NCI-H146 treated with DMSO at 0.1 percent for 48 hours (cell line): ENCODE measurements around the gene GPR39.
"Not testable (repeated sequence)": the region's sequence is repeated elsewhere in the genome, so short reads cannot be mapped to it uniquely, and the experiment has no call there.

Experiments
- DNase-seq: peaks from one replicate; lab custom pipeline; 2025; ENCODE audit not compliant: unreplicated experiment; lab: John Stamatoyannopoulos, UW

GPR39 gene

GRCh38 chr2:132489150-132489549 is 72.5 kb downstream of the GPR39 start:
- DNase-seq = no peak

GRCh38 chr2:132495881-132496280 is 79.3 kb downstream of the GPR39 start:
- DNase-seq = no peak

DNA sequence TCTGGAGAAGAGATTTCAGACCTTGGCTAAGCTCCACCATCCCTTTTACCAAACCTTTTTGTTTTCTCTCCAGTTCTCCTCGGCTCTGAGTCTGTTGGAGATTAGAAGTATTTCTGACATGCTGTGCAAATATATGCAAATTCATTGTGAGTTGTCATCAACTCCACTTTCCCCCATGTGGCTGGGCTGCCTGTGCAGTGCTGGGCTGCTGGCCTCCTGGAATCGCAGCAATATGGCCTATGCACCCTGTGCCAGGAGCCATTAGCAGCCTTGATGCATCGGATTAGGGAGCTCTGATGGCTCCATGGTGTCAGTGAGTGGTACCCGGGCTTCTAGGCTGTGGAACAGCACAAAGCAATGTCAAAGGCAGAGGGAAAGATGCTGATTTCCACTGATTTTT is 80.0 kb downstream of the GPR39 start:
- no peak for DNase-seq

DNA sequence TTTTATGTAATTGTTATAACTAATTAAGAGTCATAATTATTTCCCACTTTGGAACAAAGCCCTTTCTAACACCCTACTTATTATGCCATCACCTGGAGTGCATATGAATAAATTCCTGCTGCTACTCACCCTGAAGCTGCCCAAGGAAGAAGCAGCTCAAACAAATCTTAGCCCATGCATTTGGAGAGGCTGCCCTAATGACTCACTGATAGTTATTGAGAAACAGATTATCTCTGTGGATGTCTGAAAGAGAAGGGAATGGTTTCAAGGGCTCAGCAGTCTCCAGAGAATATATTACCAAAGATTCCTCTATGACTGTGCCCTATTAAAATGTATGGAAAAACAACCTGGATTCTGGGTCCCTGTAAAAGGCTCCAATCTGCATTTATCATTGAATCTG is 81.0 kb downstream of the GPR39 start:
- DNase-seq = no peak

- no peak for DNase-seq
Measured at GRCh38 chr2:132503701-132504100, 87.1 kb downstream of the GPR39 start.

- DNase-seq = no peak
Measured at GRCh38 chr2:132515010-132515409, 98.4 kb downstream of the GPR39 start.

- no peak for DNase-seq
Measured at GRCh38 chr2:132517386-132517785, 100.8 kb downstream of the GPR39 start.

DNA sequence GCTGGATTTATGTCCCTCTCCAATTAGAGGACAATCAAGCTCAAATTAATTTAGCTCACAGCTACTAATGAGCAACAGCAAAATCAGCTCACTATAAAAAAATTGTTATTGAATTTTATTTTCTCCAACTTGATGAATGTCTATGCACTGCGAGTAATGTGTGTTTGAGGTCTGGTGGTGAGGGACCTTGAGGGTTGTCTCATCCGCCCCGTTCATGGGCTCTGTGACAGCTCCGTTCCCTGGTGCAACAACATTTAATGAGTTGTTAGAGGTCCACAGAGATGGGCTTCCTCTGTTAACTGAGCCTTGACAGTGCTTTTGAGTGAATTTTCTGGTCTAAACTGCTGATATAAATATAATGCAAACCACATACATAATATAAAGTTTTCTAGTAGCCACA is 101.7 kb downstream of the GPR39 start:
- no peak for DNase-seq

DNA sequence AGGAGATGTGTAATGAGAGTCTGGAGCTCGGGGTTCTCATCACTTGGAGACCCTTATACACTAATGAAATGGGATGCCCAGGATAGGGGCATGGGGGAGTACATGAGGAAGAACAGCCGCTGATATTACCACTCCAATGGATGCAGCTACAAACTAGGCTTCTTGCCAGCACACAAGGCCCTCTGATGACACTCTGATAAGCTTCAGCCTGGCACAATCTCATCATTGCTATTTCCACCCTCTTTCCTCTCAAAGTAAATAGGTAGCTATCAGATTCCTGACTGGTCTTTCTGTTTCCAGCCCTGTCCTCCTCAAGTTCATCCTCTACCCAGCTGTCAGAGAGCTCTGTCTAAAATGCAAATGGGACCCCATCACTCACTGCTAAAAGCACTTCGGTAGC is 103.0 kb downstream of the GPR39 start:
- no peak for DNase-seq

- no peak for DNase-seq
Measured at GRCh38 chr2:132521341-132521740, 104.7 kb downstream of the GPR39 start.

- DNase-seq = no peak
Measured at GRCh38 chr2:132522901-132523300, 106.3 kb downstream of the GPR39 start.

GRCh38 chr2:132537061-132537460 is 120.5 kb downstream of the GPR39 start:
- not testable (repeated sequence) for DNase-seq

DNA sequence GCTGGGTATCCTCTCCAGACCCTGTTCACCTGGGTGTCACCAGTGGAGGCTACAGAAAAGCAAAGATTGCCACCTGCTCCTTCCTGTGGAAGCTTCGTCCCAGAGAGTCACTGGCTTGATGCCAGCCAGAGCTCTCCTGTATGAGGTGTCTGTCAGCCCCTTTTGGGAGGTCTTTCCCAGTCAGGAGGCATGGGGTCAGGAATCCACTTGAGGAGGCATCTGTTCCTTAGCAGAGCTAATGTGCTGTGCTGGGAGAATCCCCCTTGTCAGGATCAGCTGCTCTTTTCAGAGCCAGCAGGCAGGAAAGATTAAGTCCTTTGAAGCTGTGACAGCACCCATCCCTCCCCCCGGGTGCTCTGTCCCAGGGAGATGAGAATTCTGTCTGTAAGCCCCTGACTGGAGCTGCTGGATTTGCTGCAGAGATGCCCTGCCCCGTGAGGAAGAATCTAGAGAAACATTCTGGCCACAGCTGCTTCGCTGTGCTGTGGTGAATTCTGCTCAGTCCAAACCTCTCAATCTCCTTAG is 121.8 kb downstream of the GPR39 start:
- DNase-seq = no peak

GRCh38 chr2:132540166-132540565 is 123.6 kb downstream of the GPR39 start:
- no peak for DNase-seq

GRCh38 chr2:132542953-132543569 is 126.5 kb downstream of the GPR39 start:
- no peak for DNase-seq

DNA sequence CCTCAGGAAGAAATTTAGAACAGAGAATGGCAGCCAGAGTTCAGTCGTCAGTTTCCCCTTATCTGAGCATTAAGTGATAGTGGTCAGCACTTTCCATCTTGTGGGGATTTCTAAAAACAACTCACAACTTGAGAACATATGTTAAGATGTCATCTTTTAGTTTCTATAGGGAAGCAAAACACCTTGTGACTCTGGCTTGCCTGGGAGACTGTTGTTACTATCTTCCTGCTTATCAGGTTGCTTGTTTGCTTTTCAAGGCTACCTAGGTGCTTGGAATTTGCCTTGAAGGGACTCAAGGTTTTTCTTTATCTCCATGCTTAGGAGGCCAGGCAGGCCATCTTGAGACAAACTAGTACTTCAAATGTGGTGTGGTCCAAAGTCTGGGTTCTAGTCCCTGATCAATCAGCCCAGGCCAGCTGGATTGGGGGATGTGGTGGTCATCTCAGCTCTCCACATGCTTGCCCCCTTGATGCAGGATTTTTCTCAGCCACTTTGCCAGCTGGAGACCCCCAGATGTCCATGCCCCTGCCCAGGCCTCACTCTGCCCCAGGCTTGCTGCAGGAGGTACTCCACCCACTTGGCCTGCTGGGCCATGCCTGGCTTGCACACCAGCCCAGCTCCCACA is 127.5 kb downstream of the GPR39 start:
- no peak for DNase-seq

GRCh38 chr2:132547090-132547687 is 130.6 kb downstream of the GPR39 start:
- DNase-seq = no peak

GRCh38 chr2:132549935-132550670 is 133.5 kb downstream of the GPR39 start:
- no peak for DNase-seq

DNA sequence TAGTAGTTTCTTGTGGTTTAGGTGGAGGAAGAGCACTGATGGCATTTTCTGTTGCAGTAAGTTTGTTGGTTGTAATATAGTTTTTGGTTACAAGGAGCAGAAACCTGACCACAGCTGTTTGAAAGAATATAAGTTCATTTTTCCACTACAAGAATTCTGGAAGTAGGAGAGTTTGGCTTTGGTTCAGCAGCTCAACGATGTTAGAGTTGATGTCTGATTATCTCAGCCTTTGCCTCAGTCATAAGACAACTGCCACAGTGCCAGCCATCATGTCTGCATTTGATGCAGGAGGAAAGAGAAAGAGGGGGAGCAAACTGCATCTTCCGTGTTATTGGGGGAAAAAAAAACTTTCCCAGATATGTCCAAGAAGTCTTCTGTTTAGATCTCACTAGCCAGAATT is 134.3 kb downstream of the GPR39 start:
- DNase-seq = no peak

DNA sequence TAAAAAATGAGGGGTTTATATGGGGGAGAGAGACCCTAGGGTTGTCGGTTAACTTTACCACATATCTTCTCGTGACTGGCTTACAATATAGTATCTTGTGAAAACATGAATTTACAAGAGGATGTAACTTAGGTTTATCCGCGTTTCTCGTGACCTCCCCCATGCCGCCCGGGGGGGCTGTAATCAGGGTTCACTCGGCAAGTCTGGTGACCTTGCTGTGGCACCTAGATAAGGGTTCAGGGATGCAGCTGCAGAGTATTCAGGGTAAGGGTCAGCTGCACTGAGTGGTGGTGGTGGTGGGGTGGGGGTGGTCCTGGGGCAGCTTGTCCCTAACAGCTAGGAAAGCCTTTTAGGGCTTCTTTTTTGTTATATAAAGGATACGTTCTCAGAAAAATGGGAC is 141.1 kb downstream of the GPR39 start:
- no peak for DNase-seq

DNA sequence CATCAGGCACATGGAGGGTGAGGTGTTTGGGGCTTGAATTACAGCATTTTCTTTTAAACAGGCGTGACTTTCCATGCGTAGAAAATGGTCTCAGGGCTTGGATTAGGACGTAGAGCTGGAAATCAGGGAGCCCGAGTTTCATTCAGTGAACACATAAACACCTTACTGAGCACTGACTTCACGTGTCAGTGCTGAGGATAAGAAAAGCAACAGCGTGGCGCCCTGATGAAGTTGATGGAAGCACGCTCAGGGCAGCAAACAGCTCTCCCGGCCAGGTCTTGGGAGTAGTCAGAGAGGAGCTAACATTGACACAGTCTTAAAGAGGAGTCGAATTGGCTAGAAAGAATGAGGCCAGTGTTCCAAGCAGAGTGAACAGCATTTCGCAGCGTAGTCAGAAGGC is 142.7 kb downstream of the GPR39 start:
- no peak for DNase-seq

- no peak for DNase-seq
Measured at GRCh38 chr2:132559921-132560320, 143.3 kb downstream of the GPR39 start.
